Kidney (tissue), 14 donors: Measurements from ENCODE around the gene RCBTB2. TPM values are rescaled to one million over a fixed set of nuclear protein-coding genes. Genes with fewer than 3 reads are reported as not detected.

Experiments
- DNase-seq, 5 donors: peaks; one replicate each; pipeline ENCODE4 v3.0.0-alpha.2; 2013 to 2020
- FAIRE-seq: peaks from 2 replicates; lab custom pipeline; 2012; peaks lifted over from hg19 to GRCh38; lab: Jason Lieb, UNC
- H3K27ac ChIP-seq, 2 donors: one replicate each; pipeline ENCODE4 v1.7.0; 2013; ENCODE audit warnings: low read depth in 2 of 2, low read length in 2 of 2, inconsistent platforms in 1 of 2
- H3K27me3 ChIP-seq: one replicate; pipeline ENCODE4 v1.7.1; 2013; ENCODE audit warnings: low read length, inconsistent platforms; ENCODE audit not compliant: control insufficient read depth, insufficient read depth
- H3K36me3 ChIP-seq, 3 donors: one replicate each; pipeline versions ENCODE4 v1.7.0 to v1.7.1; 2013; ENCODE audit warnings: low read length in 3 of 3, control low read depth in 1 of 3, inconsistent platforms in 1 of 3; ENCODE audit not compliant: insufficient read depth in 3 of 3, control insufficient read depth in 2 of 3
- H3K4me1 ChIP-seq, 3 donors: one replicate each; pipeline versions ENCODE4 v1.7.0 to v1.7.1; 2013; ENCODE audit warnings: low read length in 3 of 3, inconsistent platforms in 1 of 3, low read depth in 1 of 3; ENCODE audit not compliant: control insufficient read depth in 2 of 3, insufficient read depth in 2 of 3
- H3K4me3 ChIP-seq, 3 donors: one replicate each; pipeline versions ENCODE4 v1.7.0 to v1.8.1; 2013; ENCODE audit warnings: low read length in 3 of 3, control low read depth in 1 of 3, inconsistent platforms in 1 of 3
- H3K9ac ChIP-seq, 3 donors: one replicate each; pipeline versions ENCODE4 v1.7.0 to v1.7.1; 2013; ENCODE audit warnings: low read length in 3 of 3, control low read depth in 1 of 3, inconsistent platforms in 1 of 3
- H3K9me3 ChIP-seq, 3 donors: one replicate each; pipeline versions ENCODE4 v1.7.0 to v1.7.1; 2013; ENCODE audit warnings: low read length in 3 of 3, control low read depth in 1 of 3, inconsistent platforms in 1 of 3; ENCODE audit not compliant: control insufficient read depth in 2 of 3, insufficient read depth in 1 of 3
- intact Hi-C: fragments of 100-400 bp; cut with DNase I; formaldehyde crosslinking; loops from one replicate; pipeline ENCODE4 v1.11.1; 2022
- polyA plus RNA-seq: library from polyadenylated mRNA; stranded (reverse); fragments of 350-450 nt; fragmentation: Illumina TruSeq; extraction: RNeasy Lipid Tissue Mini Kit (QIAGEN cat#74804); gene quantifications from one replicate; pipeline ENCODE4 v1.2.3, GENCODE V29; 2014; ENCODE audit warnings: low read depth, low replicate concordance; ENCODE audit not compliant: insufficient read depth
- total RNA-seq: library from RNA; stranded (reverse); fragmentation: NEBNext Ultra II Directional; extraction: Animal tissue kit (Norgen Biotek cat#: 25700); gene quantifications from one replicate; pipeline ENCODE4 v1.2.1, GENCODE V29; 2021
- TF ChIP-seq, protein P1 (sequence below): IDR thresholded peaks from 3 replicates; pipeline ENCODE4 v1.5.1; 2012; ENCODE audit warnings: mild to moderate bottlenecking, moderate library complexity, borderline replicate concordance; ENCODE audit not compliant: insufficient read depth; ENCODE audit errors: extremely low read depth
- donor health status: control.
- donor health status: control.
- donor health status: control.
- donor health status: control.
- donor health status: control.
- donor health status: DM: yes; HTN: yes; CAD: no.
- donor health status: Normal renal cell carcinoma (clear cell type).

Gene RCBTB2
- total and polyA plus RNA-seq, 2 donors from 2014 or later, result 17.0 to 19.6 TPM

GRCh38 chr13:48478391-48478790, 54.5 kb downstream of the RCBTB2 start:
- Histone ChIP-seq H3K4me1 (no peaks in the 10 kb centered on the region), H3K27me3 (no peaks in the 10 kb centered on the region), H3K9ac (no peak overlapping the region), H3K9me3 (no peaks in the 10 kb centered on the region), H3K27ac (no peak overlapping the region), H3K36me3 (peaks cover 2 to 4% (median 3%) of the 10 kb centered on the region in 3 donors), H3K4me3 (no peak overlapping the region)
- FAIRE-seq (no peak), DNase-seq (peak in 2 of 5 donors; percentile 16 to 40)
- TF ChIP-seq, protein P1, sequence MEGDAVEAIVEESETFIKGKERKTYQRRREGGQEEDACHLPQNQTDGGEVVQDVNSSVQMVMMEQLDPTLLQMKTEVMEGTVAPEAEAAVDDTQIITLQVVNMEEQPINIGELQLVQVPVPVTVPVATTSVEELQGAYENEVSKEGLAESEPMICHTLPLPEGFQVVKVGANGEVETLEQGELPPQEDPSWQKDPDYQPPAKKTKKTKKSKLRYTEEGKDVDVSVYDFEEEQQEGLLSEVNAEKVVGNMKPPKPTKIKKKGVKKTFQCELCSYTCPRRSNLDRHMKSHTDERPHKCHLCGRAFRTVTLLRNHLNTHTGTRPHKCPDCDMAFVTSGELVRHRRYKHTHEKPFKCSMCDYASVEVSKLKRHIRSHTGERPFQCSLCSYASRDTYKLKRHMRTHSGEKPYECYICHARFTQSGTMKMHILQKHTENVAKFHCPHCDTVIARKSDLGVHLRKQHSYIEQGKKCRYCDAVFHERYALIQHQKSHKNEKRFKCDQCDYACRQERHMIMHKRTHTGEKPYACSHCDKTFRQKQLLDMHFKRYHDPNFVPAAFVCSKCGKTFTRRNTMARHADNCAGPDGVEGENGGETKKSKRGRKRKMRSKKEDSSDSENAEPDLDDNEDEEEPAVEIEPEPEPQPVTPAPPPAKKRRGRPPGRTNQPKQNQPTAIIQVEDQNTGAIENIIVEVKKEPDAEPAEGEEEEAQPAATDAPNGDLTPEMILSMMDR, result no peak
- intact Hi-C loops, result no loop called here

GRCh38 chr13:48477191-48477855, 55.6 kb downstream of the RCBTB2 start:
- DNase-seq, result no peak
- Histone ChIP-seq H3K4me3 (no peak overlapping the region), H3K27ac (no peak overlapping the region), H3K36me3 (peaks cover 2 to 3% (median 3%) of the 10 kb centered on the region in 3 donors), H3K4me1 (no peaks in the 10 kb centered on the region), H3K9me3 (no peaks in the 10 kb centered on the region), H3K27me3 (no peaks in the 10 kb centered on the region), H3K9ac (no peak overlapping the region)
- intact Hi-C loops, result no loop called here
- TF ChIP-seq, protein P1, result no peak
- FAIRE-seq, result peak; percentile 29

DNA sequence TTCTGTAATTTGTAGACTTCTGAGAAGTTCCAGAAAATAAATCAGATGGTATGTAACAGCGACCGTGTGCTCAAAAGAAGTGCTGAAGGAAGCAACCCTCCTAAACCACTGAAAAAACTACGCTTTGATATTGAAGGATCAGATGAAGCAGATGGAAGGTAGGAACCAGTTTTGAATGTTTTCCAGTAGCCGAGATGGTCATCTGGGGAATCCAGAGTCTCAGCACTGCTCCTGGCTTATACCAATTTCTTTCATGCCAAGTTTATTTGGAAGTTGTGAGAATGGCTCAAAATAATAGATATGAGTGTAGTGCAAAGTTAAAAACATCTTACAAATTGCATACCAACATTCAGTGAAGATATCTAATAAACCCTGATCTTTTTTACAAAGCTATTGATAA, 56.2 kb downstream of the RCBTB2 start:
- intact Hi-C loops, result no loop called here

More for the DNA sequence above, 56.2 kb downstream of the RCBTB2 start:
- TF ChIP-seq, protein P1, result no peak
- no peak overlapping the region for H3K27ac ChIP-seq
- H3K9me3 ChIP-seq, result no peaks in the 10 kb centered on the region
- FAIRE-seq, result no peak
- H3K4me3 ChIP-seq, result no peak overlapping the region
- H3K27me3 ChIP-seq, result no peaks in the 10 kb centered on the region
- no peak for DNase-seq
- H3K36me3 ChIP-seq, result peaks cover 2 to 3% (median 3%) of the 10 kb centered on the region in 3 donors
- no peaks in the 10 kb centered on the region for H3K4me1 ChIP-seq
- no peak overlapping the region for H3K9ac ChIP-seq
